HEK293T (cell line): ENCODE measurements around the gene FGGY.

Experiments used
- CTCF ChIA-PET: fragments of 350-600 bp; formaldehyde crosslinking; extraction: SDS; loops from one replicate; lab custom pipeline; 2021; ENCODE audit warnings: antibody characterized with exemption, inconsistent platforms; lab: Yijun Ruan, JAX
- POLR2A ChIA-PET: fragments of 350-600 bp; formaldehyde crosslinking; extraction: SDS; loops from one replicate; lab custom pipeline; 2020; ENCODE audit warnings: antibody characterized with exemption, inconsistent platforms; lab: Yijun Ruan, JAX
- DNase-seq: peaks from one replicate; pipeline ENCODE4 v3.0.0; 2012; ENCODE audit warnings: mixed read lengths; ENCODE audit errors: extremely low spot score
- ARNT ChIP-seq: fragments of 450-650 bp; IDR thresholded peaks from 2 replicates; pipeline ENCODE4 v1.6.1; 2017; ENCODE audit warnings: mild to moderate bottlenecking
- BHLHE40 ChIP-seq: fragments of 450-650 bp; IDR thresholded peaks from 2 replicates; pipeline ENCODE4 v1.6.1; 2016; ENCODE audit warnings: mild to moderate bottlenecking, moderate library complexity, borderline replicate concordance
- CTBP1 ChIP-seq: fragments of 450-650 bp; IDR thresholded peaks from 2 replicates; pipeline ENCODE4 v1.6.1; 2016; ENCODE audit warnings: borderline replicate concordance
- ELF4 ChIP-seq: fragments of 450-650 bp; IDR thresholded peaks from 2 replicates; pipeline ENCODE4 v1.6.1; 2017; ENCODE audit warnings: antibody characterized with exemption
- FOXA1 ChIP-seq: fragments of 450-650 bp; IDR thresholded peaks from 2 replicates; pipeline ENCODE4 v1.6.1; 2016; ENCODE audit warnings: mild to moderate bottlenecking
- FOXK2 ChIP-seq: fragments of 450-650 bp; IDR thresholded peaks from 2 replicates; pipeline ENCODE4 v1.6.1; 2016; ENCODE audit warnings: mild to moderate bottlenecking
- FOXM1 ChIP-seq: fragments of 450-650 bp; IDR thresholded peaks from 2 replicates; pipeline ENCODE4 v1.6.1; 2017; ENCODE audit warnings: mild to moderate bottlenecking, borderline replicate concordance
- HDGF ChIP-seq: fragments of 450-650 bp; IDR thresholded peaks from 2 replicates; pipeline ENCODE4 v1.6.1; 2017; ENCODE audit warnings: antibody characterized with exemption, borderline replicate concordance
- L3MBTL2 ChIP-seq: fragments of 450-650 bp; conservative IDR thresholded peaks from 2 replicates; pipeline ENCODE4 v1.6.1; 2016; ENCODE audit warnings: mild to moderate bottlenecking
- LEF1 ChIP-seq: fragments of 450-650 bp; IDR thresholded peaks from 2 replicates; pipeline ENCODE4 v1.6.1; 2017; ENCODE audit warnings: mild to moderate bottlenecking, borderline replicate concordance
- NFRKB ChIP-seq: fragments of 450-650 bp; IDR thresholded peaks from 2 replicates; pipeline ENCODE4 v1.6.1; 2016; ENCODE audit warnings: mild to moderate bottlenecking, moderate library complexity
- SP1 ChIP-seq: fragments of 450-650 bp; IDR thresholded peaks from 2 replicates; pipeline ENCODE4 v1.6.1; 2017
- SUZ12 ChIP-seq: fragments of 450-650 bp; IDR thresholded peaks from 2 replicates; pipeline ENCODE4 v1.6.1; 2016; ENCODE audit warnings: mild to moderate bottlenecking
- TARDBP ChIP-seq: fragments of 450-650 bp; IDR thresholded peaks from 2 replicates; pipeline ENCODE4 v1.6.1; 2016
- ZNF384 ChIP-seq: fragments of 450-650 bp; IDR thresholded peaks from 2 replicates; pipeline ENCODE4 v1.6.1; 2016
- TF ChIP-seq, protein P1 (sequence below): fragments of 450-650 bp; IDR thresholded peaks from 2 replicates; pipeline ENCODE4 v1.6.1; 2016

The FGGY gene

DNA sequence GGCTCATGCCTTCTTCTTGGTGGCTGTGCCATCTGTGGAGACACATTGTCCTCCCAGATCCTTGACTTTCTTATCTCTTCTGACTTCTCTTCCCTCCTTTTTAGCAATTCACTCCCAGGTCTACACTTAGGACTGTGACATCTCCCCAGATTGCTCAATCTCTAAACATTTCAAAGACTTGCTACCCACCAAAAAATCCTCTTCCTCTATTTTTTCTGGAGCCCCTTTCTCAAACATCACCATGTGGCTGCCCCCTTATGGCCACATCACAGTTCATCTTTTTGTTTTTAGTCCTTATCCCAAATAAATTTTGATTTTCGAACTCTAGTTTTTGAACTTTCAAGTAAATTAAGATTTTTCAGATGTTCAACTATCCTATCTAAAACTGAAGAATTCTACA, 369.2 kb downstream of the FGGY start:
- no peak for DNase-seq
- no peak for TF ChIP-seq NFRKB
- ChIA-PET CTCF (no interaction called here), POLR2A (no interaction called here)

DNA sequence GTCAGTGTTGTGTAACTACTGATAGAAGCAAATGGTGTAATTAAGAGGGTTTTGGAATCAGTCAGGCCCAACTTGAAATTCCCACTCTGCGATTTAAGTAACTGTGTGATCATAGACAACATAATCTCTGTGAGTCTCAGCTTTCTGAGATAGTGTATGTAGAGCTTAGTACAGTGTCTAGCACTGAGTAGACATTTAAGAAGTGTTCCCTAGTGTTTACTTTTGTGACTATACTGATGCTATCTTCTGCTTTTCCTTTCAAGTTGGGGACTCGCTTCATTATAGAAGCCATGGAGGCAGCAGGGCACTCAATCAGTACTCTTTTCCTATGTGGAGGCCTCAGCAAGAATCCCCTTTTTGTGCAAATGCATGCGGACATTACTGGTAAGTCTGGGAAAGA, 370.1 kb downstream of the FGGY start:
- TF ChIP-seq FOXA1, result no peak
- no peak for TF ChIP-seq ZNF384
- TF ChIP-seq FOXM1, result no peak
- no peak for TF ChIP-seq ARNT
- TF ChIP-seq CTBP1, result no peak
- TF ChIP-seq BHLHE40, result no peak
- TF ChIP-seq ELF4, result no peak
- TF ChIP-seq HDGF, result no peak
- no peak for TF ChIP-seq SUZ12
- no peak for TF ChIP-seq SP1
- ChIA-PET POLR2A (no interaction called here), CTCF (no interaction called here)
- DNase-seq, result no peak

DNA sequence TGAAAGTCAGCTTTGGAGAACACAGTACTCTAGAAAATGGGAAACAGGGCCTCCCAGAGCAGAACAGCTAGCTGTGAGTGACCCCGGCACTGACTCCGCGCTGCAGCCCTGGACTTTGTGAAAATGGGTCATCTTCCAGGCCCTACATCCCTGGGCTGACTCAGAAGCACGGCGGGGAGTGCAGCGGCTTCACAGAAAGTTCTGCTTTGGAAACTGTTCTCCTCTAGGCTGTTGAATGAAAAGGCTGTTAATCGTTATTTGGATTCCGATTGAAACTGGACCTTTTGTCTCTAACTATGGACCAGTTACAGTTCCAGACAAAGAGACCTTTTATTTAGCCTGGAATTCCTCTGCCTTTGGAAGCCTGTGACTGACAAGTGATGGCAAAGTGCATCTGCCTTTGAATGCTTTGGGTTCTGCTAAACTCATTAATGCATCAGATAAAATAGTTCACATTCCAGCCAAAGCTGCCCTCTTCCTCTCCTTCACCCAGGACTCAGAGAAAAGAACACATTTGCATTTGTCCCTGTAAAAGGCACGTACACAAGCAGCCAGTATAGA, 372.9 kb downstream of the FGGY start:
- no peak for TF ChIP-seq TARDBP
- no peak for TF ChIP-seq L3MBTL2
- no peak for TF ChIP-seq LEF1
- TF ChIP-seq SP1, result no peak
- TF ChIP-seq ZNF384, result no peak
- TF ChIP-seq HDGF, result no peak
- TF ChIP-seq NFRKB, result no peak
- TF ChIP-seq FOXM1, result no peak
- TF ChIP-seq CTBP1, result no peak
- TF ChIP-seq BHLHE40, result no peak
- TF ChIP-seq ARNT, result no peak
- TF ChIP-seq ELF4, result no peak
- TF ChIP-seq FOXK2, result no peak
- DNase-seq, result no peak
- ChIA-PET CTCF (no interaction called here), POLR2A (no interaction called here)

DNA sequence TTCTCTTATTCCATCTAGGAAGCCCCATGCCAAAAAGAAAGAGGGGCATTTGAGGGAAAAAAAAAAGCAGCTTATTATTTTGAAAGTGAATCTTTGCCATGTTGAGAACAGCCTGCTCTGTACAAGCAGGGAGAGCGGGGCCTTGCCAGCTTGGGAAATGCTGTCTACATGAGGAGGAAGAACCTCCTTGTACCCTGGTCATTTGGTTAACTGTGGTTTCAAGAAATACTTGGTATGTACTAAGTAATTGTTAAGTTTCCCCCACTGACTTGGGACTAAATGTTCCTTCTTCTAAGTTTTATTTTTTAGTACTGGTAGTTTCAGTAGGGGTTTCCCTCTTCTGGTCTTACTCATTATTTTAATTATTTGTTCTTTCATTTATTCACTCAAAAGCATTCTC, 373.8 kb downstream of the FGGY start:
- no peak for DNase-seq
- ChIA-PET POLR2A (no interaction called here), CTCF (no interaction called here)
- TF ChIP-seq ELF4 (no peak), FOXM1 (no peak), HDGF (no peak), LEF1 (no peak), L3MBTL2 (no peak), SP1 (no peak), NFRKB (no peak), BHLHE40 (no peak), FOXA1 (no peak), FOXK2 (no peak)
- TF ChIP-seq, protein P1, sequence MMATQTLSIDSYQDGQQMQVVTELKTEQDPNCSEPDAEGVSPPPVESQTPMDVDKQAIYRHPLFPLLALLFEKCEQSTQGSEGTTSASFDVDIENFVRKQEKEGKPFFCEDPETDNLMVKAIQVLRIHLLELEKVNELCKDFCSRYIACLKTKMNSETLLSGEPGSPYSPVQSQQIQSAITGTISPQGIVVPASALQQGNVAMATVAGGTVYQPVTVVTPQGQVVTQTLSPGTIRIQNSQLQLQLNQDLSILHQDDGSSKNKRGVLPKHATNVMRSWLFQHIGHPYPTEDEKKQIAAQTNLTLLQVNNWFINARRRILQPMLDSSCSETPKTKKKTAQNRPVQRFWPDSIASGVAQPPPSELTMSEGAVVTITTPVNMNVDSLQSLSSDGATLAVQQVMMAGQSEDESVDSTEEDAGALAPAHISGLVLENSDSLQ, result no peak

DNA sequence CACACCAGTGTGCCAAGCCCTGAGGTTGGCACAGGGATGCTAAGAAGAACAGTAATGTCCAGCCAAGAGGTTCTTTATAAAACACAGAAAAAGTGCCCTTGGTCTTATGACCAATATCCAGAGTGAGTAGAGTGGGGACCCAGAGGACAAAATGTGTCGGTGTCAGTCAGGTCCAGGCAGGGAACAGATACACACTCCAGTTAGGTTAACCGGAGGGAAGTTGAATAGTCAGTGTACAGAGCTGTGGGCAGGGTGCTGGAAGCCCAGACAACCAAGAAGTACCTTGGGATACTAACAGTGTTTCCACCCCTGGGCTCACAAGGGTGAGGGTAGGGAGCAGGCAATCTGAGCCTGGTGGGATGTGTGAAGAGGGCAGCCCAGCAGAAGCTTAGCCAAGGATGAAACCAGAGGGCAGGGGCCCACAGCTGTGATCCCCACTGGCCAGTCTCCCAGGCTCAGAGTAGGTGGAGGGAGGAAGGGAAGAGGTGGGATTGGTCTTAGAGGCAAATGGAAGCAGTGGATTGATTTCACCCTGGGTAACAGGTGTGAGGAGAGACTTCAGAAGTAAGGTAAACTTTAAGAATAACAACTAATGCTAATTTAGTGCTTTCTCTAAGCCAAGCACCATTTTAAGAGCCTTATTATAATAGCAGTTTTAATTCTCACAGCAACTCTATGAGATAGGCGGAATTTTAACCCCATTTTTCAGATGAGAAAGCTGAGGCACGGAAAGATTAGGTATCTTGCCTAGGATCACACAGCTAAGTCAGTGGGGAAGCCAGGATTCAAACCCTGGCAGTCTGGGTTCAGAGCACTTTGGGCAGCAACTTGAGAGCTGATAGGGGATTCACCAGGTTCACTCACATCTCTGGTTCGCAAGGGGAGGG, 374.4 kb downstream of the FGGY start:
- CTCF ChIA-PET, result interaction anchor here (0.7 kb wide), 1 partner anchor 27 kb away, joined by 3 read pairs; no protein-coding TSS in a partner anchor

DNA sequence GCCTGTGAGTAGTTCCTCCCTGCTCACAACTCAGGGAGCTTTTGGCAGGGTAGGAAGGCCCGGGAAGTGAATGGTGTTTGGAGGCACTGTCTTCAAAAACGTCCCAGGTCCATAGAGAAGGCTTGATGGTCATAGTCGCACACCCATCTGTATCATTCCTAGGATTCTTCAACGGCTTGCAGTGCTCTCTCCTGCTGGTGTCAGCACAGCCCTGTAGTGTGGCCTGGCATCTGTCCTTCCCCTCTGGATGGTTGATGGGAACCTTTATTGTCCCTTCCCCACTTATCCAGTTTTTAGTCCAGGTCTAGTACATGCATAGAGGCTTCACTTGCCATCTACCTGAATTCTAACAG, 375.0 kb downstream of the FGGY start:
- CTCF ChIA-PET, result interaction anchor here (0.7 kb wide), 1 partner anchor 27 kb away, joined by 3 read pairs; no protein-coding TSS in a partner anchor
- TF ChIP-seq L3MBTL2, result no peak
- no peak for TF ChIP-seq ARNT
- TF ChIP-seq FOXK2, result no peak
- TF ChIP-seq NFRKB, result no peak
- no peak for TF ChIP-seq SP1
- no peak for DNase-seq
- POLR2A ChIA-PET, result no interaction called here

More for the DNA sequence above, 374.4 kb downstream of the FGGY start:
- TF ChIP-seq FOXA1, result no peak
- no peak for TF ChIP-seq CTBP1
- no peak for TF ChIP-seq FOXM1
- TF ChIP-seq HDGF, result no peak
- TF ChIP-seq FOXK2, result no peak
- TF ChIP-seq L3MBTL2, result no peak
- POLR2A ChIA-PET, result no interaction called here
- no peak for DNase-seq

DNA sequence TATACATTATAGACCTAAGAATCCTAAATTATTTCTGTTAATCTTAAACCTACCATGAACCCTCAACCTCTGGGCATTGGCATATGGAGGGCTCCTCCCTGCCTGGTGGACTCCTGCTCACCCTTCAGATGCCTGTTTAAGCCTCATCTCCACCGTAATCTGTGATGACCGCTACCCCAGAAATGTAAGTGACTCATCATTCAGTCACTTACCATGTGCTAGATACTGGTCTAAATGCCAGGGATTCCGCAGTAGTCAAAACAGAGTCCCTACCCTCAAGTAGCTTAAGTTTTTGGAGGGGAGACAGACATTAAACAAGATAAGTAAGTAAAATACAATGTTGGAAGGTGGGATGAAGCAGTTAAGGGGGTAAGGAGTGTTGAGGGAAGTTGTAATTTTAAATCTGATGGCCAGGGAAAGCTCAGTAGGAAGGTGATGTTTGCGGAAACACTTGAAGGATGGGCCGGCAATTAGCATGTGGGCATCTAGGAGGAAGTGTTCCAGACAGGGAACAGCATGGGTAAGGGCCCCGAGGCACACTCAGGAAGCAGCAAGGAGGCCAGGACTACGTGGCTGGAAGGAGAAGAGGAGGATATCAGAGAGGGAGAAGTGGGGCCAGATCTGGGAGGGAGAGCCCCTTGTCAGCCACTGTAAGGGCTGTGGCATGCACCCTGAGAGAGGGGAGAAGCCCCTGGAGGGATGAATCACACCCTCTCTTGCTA, 376.1 kb downstream of the FGGY start:
- CTCF ChIA-PET, result no interaction called here
- TF ChIP-seq ELF4 (no peak), FOXA1 (no peak), SUZ12 (no peak), CTBP1 (no peak), ARNT (no peak), FOXM1 (no peak), BHLHE40 (no peak), SP1 (no peak), ZNF384 (no peak), NFRKB (no peak), FOXK2 (no peak), L3MBTL2 (no peak), LEF1 (no peak), HDGF (no peak)
- TF ChIP-seq, protein P1, result no peak
- DNase-seq, result no peak
- POLR2A ChIA-PET, result no interaction called here
